H9 (cell line): ENCODE data around the gene PGBD1. TPM values are rescaled to one million over a fixed set of nuclear protein-coding genes. Genes with fewer than 3 reads are reported as not detected.

Experiments used
- DNase-seq: peaks from one replicate; pipeline ENCODE4 v3.0.0-alpha.2; 2017
- H2AFZ ChIP-seq: one replicate; pipeline ENCODE4 v1.6.1; 2013; ENCODE audit warnings: mild to moderate bottlenecking, low read length, control low read depth, moderate library complexity
- H2AK5ac ChIP-seq: 2 replicates; pipeline ENCODE4 v1.6.1; 2013; ENCODE audit warnings: low read length, control low read depth, mixed read lengths; ENCODE audit not compliant: insufficient read length
- H2BK120ac ChIP-seq: one replicate; pipeline ENCODE4 v1.6.1; 2013; ENCODE audit warnings: low read depth, mild to moderate bottlenecking, low read length, control low read depth, inconsistent platforms; ENCODE audit not compliant: poor library complexity, severe bottlenecking
- H2BK12ac ChIP-seq: 2 replicates; pipeline ENCODE4 v1.6.1; 2013; ENCODE audit warnings: low read length, control low read depth, mixed read lengths, low read depth; ENCODE audit not compliant: insufficient read length
- H2BK15ac ChIP-seq: 2 replicates; pipeline ENCODE4 v1.6.1; 2013; ENCODE audit warnings: low read depth, low read length, control low read depth
- H2BK20ac ChIP-seq: one replicate; pipeline ENCODE4 v1.6.1; 2013; ENCODE audit warnings: low read depth, mild to moderate bottlenecking, low read length, control low read depth, inconsistent platforms; ENCODE audit not compliant: poor library complexity, severe bottlenecking
- H2BK5ac ChIP-seq: 2 replicates; pipeline ENCODE4 v1.6.1; 2013; ENCODE audit warnings: low read length, control low read depth, mixed read lengths; ENCODE audit not compliant: insufficient read length
- H3K14ac ChIP-seq: 2 replicates; pipeline ENCODE4 v1.6.1; 2013; ENCODE audit warnings: low read length, control low read depth; ENCODE audit not compliant: insufficient read depth
- H3K18ac ChIP-seq: 2 replicates; pipeline ENCODE4 v1.6.1; 2013; ENCODE audit warnings: low read depth, mild to moderate bottlenecking, mixed read lengths, low read length, control low read depth; ENCODE audit not compliant: insufficient read length
- H3K23ac ChIP-seq: 2 replicates; pipeline ENCODE4 v1.6.1; 2013; ENCODE audit warnings: low read length, control low read depth, mixed read lengths, low read depth; ENCODE audit not compliant: insufficient read length
- H3K23me2 ChIP-seq: 2 replicates; pipeline ENCODE4 v1.6.1; 2013; ENCODE audit warnings: low read depth, mild to moderate bottlenecking, mixed read lengths, low read length, control low read depth; ENCODE audit not compliant: insufficient read length, poor library complexity, severe bottlenecking
- H3K27ac ChIP-seq: 2 replicates; pipeline ENCODE4 v1.5.1; 2013; ENCODE audit warnings: low read length, control low read depth, mixed read lengths, low read depth; ENCODE audit not compliant: insufficient read length
- H3K27me3 ChIP-seq: 2 replicates; pipeline ENCODE4 v1.6.1; 2013; ENCODE audit warnings: low read length, control low read depth, inconsistent platforms; ENCODE audit not compliant: insufficient read depth
- H3K4ac ChIP-seq: 2 replicates; pipeline ENCODE4 v1.6.1; 2013; ENCODE audit warnings: low read depth, mild to moderate bottlenecking, control low read depth, inconsistent platforms, low read length, moderate library complexity
- H3K4me1 ChIP-seq: 2 replicates; pipeline ENCODE4 v1.6.1; 2013; ENCODE audit warnings: low read length, control low read depth, inconsistent platforms; ENCODE audit not compliant: insufficient read depth
- H3K4me2 ChIP-seq: 2 replicates; pipeline ENCODE4 v1.6.1; 2013; ENCODE audit warnings: low read length, control low read depth, mixed read lengths; ENCODE audit not compliant: insufficient read length, insufficient read depth
- H3K56ac ChIP-seq: 2 replicates; pipeline ENCODE4 v1.6.1; 2013; ENCODE audit warnings: low read depth, mild to moderate bottlenecking, mixed read lengths, low read length, control low read depth; ENCODE audit not compliant: insufficient read length
- H3K79me1 ChIP-seq: 2 replicates; pipeline ENCODE4 v1.6.1; 2013; ENCODE audit warnings: low read depth, mild to moderate bottlenecking, moderate library complexity, low read length, control low read depth, inconsistent platforms; ENCODE audit not compliant: insufficient read depth, poor library complexity, severe bottlenecking
- H3K79me2 ChIP-seq: 2 replicates; pipeline ENCODE4 v1.6.1; 2013; ENCODE audit warnings: low read length, control low read depth, inconsistent platforms; ENCODE audit not compliant: insufficient read depth
- H3K9ac ChIP-seq: 2 replicates; pipeline ENCODE4 v1.6.1; 2013; ENCODE audit warnings: low read length, control low read depth, mixed read lengths; ENCODE audit not compliant: insufficient read length; ENCODE audit errors: extremely low read depth
- H3K9me3 ChIP-seq: one replicate; pipeline ENCODE4 v1.6.1; 2013; ENCODE audit warnings: low read depth, low read length, inconsistent platforms; ENCODE audit not compliant: control insufficient read depth
- H3T11ph ChIP-seq: one replicate; pipeline ENCODE4 v1.6.1; 2013; ENCODE audit warnings: mild to moderate bottlenecking, low read length, control low read depth, inconsistent platforms
- H4K20me1 ChIP-seq: one replicate; pipeline ENCODE4 v1.6.1; 2013; ENCODE audit not compliant: control insufficient read depth, insufficient read length, insufficient read depth
- H4K5ac ChIP-seq: 2 replicates; pipeline ENCODE4 v1.6.1; 2013; ENCODE audit warnings: low read depth, mild to moderate bottlenecking, mixed read lengths, low read length, control low read depth; ENCODE audit not compliant: insufficient read length
- H4K8ac ChIP-seq: replicated peaks from 2 replicates; pipeline ENCODE4 v1.6.1; 2013; ENCODE audit warnings: low read length, control low read depth, mixed read lengths, low read depth; ENCODE audit not compliant: insufficient read length
- H4K91ac ChIP-seq: 2 replicates; pipeline ENCODE4 v1.6.1; 2013; ENCODE audit warnings: low read depth, mild to moderate bottlenecking, moderate library complexity, mixed read lengths, low read length, control low read depth; ENCODE audit not compliant: insufficient read length
- H3K27ac Mint-ChIP-seq, 3 experiments: 2 replicates in 2 of 3; 3 replicates in 1 of 3; pipeline ENCODE4 v1.8.0; 2020 to 2021; ENCODE audit warnings: mixed read lengths in 3 of 3, mild to moderate bottlenecking in 1 of 3, moderate library complexity in 1 of 3
- H3K27me3 Mint-ChIP-seq: 2 replicates; pipeline ENCODE4 v1.8.0; 2021; ENCODE audit warnings: low read depth, mild to moderate bottlenecking, moderate library complexity, mixed read lengths
- H3K36me3 Mint-ChIP-seq, 3 experiments: 2 replicates in 2 of 3; 3 replicates in 1 of 3; pipeline ENCODE4 v1.8.0; 2020 to 2021; ENCODE audit warnings: low read depth in 3 of 3, mixed read lengths in 3 of 3; ENCODE audit not compliant: insufficient read depth in 1 of 3
- H3K4me1 Mint-ChIP-seq, 2 experiments: 2 replicates each; pipeline ENCODE4 v1.8.0; 2020; ENCODE audit warnings: mixed read lengths in 2 of 2
- H3K4me3 Mint-ChIP-seq, 2 experiments: 2 replicates in 1 of 2; 3 replicates in 1 of 2; pipeline ENCODE4 v1.8.0; 2020 to 2021; ENCODE audit warnings: mild to moderate bottlenecking in 2 of 2, mixed read lengths in 2 of 2, moderate library complexity in 1 of 2
- H3K9me3 Mint-ChIP-seq, 2 experiments: 2 replicates in 1 of 2; 3 replicates in 1 of 2; pipeline ENCODE4 v1.8.0; 2020; ENCODE audit warnings: mild to moderate bottlenecking in 2 of 2, mixed read lengths in 2 of 2, moderate library complexity in 1 of 2
- WGBS: extraction: QIAGEN DNeasy Blood & Tissue Kit; methylation state at CpG from one replicate; pipeline ENCODE4 v1.1.7; 2013; ENCODE audit warnings: missing lambda C conversion rate, low lambda C conversion rate, mixed read lengths; ENCODE audit not compliant: insufficient read length; ENCODE audit errors: extremely low coverage; 5-methylcytosine and 5-hydroxymethylcytosine counted together
- total RNA-seq: library from RNA; stranded (reverse); gene quantifications from 2 replicates; pipeline ENCODE4 v1.2.1, GENCODE V29; 2021
- TF ChIP-seq, protein P1 (sequence below): fragments of 200-600 bp; sonication (generic); conservative IDR thresholded peaks from 3 replicates; pipeline ENCODE4 v1.8.0; 2021; ENCODE audit warnings: antibody characterized with exemption, mild to moderate bottlenecking

PGBD1 gene
- total RNA-seq, 1 experiment from 2014 or later, result 10.1 TPM

DNA sequence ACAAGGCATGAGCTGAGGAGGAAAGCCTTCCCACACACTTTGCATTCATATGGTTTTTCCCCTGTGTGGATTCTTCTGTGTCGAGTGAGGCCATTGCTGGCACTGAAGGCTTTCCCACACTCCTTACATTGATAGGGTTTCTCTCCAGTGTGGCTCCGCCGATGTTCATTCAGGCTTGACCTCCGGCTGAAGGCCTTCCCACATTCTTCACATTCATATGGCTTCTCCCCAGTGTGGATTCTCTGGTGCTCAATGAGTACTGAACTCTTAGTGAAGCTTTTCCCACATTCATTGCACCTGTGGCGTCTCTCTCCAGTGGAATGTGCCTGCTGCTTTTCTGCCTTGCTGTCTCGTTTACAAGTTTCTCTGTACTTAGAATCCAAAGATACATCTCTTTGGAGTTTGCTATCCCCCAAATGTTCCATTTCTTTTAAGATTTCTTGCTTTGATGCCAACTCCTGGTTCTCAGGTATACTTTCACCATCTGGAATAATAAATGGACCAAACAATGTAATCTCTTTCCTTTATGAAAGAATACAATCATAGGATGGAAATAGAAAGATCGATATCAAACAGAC lies 45.1 kb downstream of the PGBD1 start:
- Histone ChIP-seq H2BK15ac (no peak overlapping the region), H4K8ac (no peak overlapping the region), H2AFZ (no peak overlapping the region), H3K56ac (no peak overlapping the region), H2BK20ac (no peak overlapping the region), H2BK5ac (no peak overlapping the region), H3K79me1 (no peaks in the 10 kb centered on the region), H3K27me3 (no peaks in the 10 kb centered on the region), H3K27ac (no peak overlapping the region), H3K9ac (no peak overlapping the region), H3K79me2 (no peaks in the 10 kb centered on the region), H3K4ac (no peak overlapping the region), H4K20me1 (no peaks in the 10 kb centered on the region), H3K4me2 (no peak overlapping the region), H3K23me2 (no peaks in the 10 kb centered on the region), H3K9me3 (peaks cover 24% of the 10 kb centered on the region), H3K14ac (no peak overlapping the region), H3K18ac (no peak overlapping the region), H4K5ac (no peak overlapping the region), H3T11ph (no peak overlapping the region), H2BK120ac (no peak overlapping the region), H2AK5ac (no peak overlapping the region), H3K4me1 (no peaks in the 10 kb centered on the region), H2BK12ac (no peak overlapping the region), H4K91ac (no peak overlapping the region), H3K23ac (no peak overlapping the region)
- TF ChIP-seq, protein P1, sequence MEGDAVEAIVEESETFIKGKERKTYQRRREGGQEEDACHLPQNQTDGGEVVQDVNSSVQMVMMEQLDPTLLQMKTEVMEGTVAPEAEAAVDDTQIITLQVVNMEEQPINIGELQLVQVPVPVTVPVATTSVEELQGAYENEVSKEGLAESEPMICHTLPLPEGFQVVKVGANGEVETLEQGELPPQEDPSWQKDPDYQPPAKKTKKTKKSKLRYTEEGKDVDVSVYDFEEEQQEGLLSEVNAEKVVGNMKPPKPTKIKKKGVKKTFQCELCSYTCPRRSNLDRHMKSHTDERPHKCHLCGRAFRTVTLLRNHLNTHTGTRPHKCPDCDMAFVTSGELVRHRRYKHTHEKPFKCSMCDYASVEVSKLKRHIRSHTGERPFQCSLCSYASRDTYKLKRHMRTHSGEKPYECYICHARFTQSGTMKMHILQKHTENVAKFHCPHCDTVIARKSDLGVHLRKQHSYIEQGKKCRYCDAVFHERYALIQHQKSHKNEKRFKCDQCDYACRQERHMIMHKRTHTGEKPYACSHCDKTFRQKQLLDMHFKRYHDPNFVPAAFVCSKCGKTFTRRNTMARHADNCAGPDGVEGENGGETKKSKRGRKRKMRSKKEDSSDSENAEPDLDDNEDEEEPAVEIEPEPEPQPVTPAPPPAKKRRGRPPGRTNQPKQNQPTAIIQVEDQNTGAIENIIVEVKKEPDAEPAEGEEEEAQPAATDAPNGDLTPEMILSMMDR, result no peak
- DNase-seq, result no peak
- H3K4me3 Mint-ChIP-seq, result no peak overlapping the region
- no CpG with 5 or more reads among the region's 7 CpGs for WGBS
- peaks cover 33 to 46% of the 10 kb centered on the region in 2 experiments for H3K9me3 Mint-ChIP-seq
- H3K27ac Mint-ChIP-seq, result no peak overlapping the region
- no peaks in the 10 kb centered on the region for H3K27me3 Mint-ChIP-seq
- no peaks in the 10 kb centered on the region for H3K4me1 Mint-ChIP-seq
- H3K36me3 Mint-ChIP-seq, result peaks cover 40 to 47% (median 45%) of the 10 kb centered on the region in 3 experiments
